ENCODE data around the gene CPA5.
"Not testable (repeated sequence)": the region's sequence is repeated elsewhere in the genome, so short reads cannot be mapped to it uniquely, and the experiment has no call there.

CPA5 gene, protein sequence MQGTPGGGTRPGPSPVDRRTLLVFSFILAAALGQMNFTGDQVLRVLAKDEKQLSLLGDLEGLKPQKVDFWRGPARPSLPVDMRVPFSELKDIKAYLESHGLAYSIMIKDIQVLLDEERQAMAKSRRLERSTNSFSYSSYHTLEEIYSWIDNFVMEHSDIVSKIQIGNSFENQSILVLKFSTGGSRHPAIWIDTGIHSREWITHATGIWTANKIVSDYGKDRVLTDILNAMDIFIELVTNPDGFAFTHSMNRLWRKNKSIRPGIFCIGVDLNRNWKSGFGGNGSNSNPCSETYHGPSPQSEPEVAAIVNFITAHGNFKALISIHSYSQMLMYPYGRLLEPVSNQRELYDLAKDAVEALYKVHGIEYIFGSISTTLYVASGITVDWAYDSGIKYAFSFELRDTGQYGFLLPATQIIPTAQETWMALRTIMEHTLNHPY

DNA sequence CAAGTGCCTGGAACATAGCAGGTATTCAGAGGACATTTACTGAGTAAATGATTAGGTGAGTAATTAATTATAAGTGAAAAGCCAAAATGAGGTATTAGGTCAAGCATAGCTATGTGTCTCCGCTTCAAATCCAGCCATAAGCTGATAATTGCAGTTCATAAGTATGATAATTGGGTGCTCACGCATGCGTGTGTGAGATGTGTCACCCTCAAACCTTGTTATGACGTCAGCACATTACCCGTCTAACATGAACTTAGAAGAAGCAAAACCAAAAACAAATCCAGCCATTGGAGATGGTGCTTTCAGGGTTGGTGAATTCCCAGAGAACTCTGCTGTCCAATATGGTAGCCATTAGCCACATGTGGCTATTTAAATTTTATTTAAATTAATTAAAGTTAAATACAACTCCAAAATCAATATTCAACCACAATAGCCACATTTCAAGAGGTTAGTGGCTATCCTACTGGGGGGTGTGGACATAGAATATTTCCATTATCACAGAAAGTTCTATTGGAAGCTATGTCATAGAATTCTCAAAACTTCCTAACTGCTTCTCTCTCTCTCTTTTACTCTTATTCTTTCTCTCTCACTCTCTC, at the start of gene CPA5:
TSS of gene CPA5 (plus strand) at position 546 of the 596 bp plus-strand sequence. CDS start 1,670 bp downstream, outside the sequence.
- no peak for DNase-seq (ENCODE audit: low read depth in 2 of 2)

DNA sequence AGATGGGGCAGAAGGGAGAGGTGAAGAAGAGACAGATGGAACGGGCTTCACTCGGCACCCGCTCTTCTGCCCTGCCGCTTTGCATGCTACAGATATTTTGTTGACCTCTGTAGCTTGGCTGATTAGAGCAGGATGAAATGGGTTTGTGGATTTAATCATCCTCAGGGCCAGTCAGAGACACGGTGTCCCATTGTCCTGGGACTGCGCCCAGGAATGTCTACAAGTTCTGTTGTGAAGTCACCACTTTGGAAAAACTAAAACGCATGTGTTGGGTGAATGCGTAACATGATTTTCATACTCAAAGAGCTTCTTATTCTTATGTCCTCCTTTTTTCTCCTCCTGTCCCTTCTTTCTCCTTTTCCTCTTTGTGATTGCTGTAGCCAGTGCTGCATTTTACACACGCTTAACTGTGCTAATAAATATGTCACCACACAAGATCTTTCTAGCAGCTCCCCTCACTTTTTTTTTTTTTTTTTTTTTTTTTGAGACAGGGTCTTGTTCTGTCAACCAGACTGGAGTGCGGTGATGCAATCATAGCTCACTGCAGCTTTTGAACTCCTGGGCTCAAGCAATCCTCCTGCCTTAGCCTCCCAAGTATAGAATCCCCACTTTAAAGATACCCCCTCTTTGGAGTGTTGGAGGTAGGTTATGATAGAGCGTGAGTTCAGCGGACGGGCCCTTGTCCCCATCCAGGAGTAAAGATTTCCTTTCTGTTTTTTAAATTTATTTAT, 48.2 kb upstream of the CPA5 start:
- no peak for DNase-seq (ENCODE audit: low read depth in 2 of 2)

DNA sequence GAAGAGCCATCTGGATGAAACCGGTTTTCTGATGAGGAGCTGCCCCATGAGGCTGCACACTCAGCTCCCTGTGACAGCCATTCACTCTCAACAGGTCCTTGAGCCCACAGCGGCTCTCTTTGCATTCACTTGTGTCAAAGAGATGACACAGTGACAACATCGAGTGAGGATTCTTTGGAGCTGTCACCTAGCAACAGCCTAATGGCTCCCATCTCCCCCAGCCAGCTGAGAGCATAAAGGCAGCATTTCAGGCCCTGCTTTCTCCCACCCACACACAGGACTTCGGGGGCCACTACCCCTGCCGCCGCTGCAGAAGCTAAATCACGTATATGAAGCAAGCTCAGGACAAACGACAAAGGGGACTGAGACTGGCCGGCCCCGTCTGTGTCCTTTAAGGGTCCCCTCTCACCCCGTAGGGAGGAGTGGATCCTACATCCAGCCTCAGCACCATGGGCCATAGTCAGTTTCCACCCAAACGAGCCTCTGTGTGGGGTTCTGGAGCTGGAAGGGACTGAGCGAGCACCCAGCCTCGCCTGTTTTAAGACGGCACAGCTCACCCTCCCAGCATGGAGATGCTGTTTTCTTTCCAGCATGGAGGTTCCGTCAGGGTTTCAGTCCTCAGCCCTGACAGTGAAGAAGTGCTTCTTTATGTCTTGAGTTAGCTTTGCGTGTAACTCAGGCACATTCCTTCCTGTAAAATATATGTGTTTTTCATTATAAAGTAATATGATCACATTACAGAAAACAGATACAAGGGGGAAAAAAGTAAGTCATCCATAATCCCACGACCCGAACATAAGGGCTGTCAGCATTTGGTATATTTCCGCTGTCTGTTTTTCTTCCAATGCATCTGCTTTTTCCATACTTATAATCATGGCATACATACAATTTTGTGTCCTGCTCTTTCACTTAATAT, 46.7 kb upstream of the CPA5 start:
- DNase-seq (ENCODE audit: low read depth in 2 of 2): no peak

DNA sequence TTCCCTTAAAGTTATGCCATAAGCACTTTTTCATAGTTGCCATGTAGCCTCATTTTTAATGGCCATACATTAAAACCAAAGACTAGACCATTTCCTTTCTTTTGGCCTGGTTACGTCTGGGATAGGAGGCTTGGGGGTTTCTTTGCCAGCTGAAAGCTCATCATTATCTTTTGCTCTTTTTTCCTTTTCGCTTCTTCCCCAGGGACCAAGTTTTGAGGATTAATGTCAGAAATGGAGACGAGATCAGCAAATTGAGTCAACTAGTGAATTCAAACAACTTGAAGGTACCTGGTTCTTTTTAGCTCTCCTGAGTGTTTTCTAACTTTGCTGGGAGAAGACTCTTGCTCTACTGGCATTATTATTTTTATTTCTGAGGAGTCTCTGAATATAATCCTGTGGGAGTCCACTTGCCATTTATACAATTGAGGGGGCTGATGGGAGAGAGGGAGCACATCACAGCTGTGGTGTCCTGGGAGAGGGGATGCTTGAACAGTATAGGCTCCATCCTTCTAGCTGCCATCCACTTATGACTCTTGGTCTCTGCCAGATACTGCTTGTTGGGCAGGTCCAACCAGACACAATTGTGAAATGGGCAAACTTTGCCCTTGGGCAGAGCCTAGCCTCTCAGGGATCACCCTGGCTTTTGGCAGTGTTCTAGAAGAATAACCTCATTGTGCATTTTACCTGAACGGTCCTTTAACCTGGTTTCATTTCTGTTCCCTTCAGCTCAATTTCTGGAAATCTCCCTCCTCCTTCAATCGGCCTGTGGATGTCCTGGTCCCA, 45.9 kb upstream of the CPA5 start:
- DNase-seq (ENCODE audit: low read depth in 2 of 2): no peak

DNA sequence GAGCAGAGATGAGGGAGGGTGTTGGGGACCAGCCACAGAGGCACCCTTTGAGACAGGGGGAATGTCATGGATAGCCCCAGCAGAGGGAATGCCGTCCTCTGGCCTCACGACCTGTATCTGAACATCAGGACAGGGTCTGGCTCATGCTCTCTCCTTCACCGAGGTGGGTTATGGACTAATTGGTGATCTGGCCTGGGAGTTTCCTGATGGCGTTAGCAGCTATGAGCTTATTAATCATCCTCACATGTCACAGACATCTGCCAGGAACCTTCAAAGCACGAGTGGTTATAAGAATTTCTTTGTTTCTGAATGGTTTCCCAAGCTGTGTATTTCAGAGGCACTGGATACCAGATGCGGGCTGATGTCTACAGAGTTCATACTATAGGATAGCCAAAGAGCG, 44.8 kb upstream of the CPA5 start:
- DNase-seq (ENCODE audit: low read depth in 2 of 2): no peak

DNA sequence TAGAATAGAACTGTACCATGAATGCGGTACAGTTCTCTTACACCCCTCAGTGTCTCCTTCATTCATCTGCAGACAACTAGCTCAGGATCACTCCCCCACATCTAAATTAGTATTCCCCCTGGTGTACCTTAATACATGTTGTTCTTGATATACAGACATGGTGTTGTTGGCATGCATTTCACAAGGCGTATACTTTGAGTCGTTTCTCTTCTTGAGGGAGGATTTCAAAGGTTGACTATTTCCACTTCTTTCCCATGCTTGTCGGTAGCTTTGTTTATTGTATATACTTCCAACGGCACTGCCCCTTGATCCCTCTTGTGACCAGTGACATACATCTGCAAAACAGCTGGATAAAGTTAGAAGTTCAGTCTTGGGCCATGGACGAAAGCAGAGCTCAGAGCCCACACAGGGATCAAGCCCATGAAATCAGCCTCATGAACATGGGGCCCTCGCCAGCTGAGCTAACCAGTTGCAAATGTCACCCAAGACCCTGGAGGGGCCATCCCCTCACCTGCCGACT, 43.1 kb upstream of the CPA5 start:
- no peak for DNase-seq (ENCODE audit: low read depth in 2 of 2)

DNA sequence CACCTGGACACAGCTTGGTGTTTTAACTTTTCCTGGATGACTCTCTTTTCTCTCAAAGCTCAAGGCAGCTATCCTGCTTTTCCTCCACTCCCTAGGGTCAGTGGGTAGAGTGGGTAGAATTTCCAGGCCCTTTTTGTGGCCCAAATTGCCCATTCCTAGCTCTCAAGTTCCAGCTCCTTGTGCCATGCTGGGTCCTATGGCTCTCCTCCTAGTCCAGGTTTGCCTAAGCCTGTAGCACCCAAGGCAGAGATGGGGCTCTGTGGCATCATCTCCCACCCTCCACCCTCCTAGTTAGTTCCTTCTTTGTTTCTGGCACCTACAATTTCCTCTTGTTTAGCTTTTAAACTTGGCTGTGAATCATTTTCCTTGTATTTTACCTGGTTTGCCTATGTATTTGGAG, 42.0 kb upstream of the CPA5 start:
- DNase-seq (ENCODE audit: low read depth in 2 of 2): no peak

DNA sequence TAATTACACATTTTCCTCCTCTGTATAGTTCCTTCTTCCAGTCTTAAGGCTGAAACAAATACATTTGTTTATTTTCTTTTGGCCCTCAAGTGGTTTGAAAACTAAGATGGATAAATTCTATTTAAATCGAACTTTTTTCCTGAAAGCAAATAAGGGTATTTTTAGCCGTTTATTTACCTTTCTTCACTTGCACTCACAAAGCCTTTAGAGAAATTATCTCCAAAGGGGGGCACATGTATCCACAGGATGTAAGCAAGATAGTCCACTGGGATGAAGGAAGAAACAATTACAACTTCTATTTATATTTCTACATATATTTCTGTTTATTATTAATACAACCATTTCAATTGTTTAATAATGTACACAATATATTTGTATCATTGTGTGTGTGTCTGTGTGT, 41.5 kb upstream of the CPA5 start:
- DNase-seq (ENCODE audit: low read depth in 2 of 2): no peak

DNA sequence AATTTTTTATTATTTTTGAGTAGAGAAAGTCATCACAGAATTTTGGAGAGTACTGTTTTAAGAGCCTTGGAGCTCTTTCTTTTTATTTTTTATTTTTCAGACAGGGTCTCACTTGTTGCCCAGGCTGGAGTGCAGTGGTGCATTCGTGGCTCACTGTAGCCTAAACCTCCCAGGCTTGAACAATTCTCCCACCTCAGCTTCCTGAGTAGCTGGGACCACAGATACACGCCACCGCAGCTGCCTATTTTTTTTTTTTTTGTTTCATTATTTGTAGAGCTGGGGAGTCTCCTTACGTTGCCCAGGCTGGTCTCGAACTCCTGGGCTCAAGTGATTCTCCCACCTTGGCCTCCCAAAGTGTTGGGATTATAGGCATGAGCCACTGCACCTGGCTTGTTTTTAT, 41.1 kb upstream of the CPA5 start:
- DNase-seq (ENCODE audit: low read depth in 2 of 2): no peak

DNA sequence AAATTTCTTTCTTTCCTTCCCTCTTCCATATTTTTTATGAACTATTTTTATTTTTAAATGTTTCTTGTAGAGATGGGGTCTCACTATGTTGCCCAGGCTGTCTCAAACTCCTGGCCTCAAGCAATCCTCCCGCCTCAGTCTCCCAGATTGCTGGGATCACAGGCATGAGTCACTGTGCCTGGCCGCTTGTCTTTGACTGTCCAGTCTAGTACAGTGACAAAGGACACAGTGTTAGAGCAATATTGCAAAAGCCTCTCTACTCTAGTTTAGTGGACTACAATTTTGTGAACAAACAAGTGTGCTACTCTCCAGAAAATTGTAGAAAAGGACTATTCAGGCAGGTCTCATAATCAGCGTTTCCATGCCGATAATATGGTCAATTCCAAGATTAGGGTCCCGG, 40.6 kb upstream of the CPA5 start:
- DNase-seq (ENCODE audit: low read depth in 2 of 2): no peak

DNA sequence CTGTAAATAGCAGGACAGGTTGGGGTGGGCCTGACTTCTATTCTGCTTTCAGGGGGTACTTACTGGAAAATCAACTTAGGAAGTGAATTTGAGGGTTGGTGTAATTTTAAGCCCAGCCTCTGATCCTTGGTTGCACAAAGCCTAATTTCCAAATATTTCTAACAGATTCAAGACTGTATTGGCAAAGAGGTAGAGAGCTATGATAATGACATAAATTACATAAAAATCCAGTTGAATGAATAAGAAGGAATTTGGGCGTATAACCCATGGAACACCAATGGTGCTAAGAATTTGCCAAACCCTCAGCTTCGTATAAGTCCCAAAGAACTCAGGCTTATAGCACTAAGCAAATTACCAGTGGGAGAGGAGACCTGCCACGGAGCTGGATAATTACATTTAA, 39.7 kb upstream of the CPA5 start:
- DNase-seq (ENCODE audit: low read depth in 2 of 2): no peak

DNA sequence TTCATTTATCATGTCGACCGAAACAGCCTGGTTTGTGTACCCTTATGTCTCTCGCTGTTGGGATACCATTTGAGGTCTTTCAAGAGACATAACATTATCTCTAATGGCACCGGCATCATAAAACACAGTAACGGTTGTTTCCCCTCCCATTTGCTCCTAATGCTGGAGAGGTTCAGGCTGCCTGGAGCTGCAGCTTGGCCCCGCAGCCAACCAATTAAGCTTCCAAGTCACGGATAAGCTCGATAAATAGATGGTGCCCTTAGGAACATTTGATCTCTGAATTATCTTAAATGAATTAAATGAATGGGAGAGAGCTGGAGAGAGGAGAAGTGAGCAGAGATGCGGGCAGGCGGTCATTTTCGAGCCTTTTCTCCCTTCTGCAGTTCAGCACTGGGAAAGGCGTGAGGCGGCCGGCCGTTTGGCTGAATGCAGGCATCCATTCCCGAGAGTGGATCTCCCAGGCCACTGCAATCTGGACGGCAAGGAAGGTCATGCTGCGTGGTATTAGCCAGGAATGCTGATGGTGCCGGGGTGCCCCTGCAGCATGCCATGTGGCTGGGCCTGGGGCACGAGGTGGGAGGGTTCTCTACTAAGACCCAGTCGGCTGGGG, 39.1 kb upstream of the CPA5 start:
- no peak for DNase-seq (ENCODE audit: low read depth in 2 of 2)

DNA sequence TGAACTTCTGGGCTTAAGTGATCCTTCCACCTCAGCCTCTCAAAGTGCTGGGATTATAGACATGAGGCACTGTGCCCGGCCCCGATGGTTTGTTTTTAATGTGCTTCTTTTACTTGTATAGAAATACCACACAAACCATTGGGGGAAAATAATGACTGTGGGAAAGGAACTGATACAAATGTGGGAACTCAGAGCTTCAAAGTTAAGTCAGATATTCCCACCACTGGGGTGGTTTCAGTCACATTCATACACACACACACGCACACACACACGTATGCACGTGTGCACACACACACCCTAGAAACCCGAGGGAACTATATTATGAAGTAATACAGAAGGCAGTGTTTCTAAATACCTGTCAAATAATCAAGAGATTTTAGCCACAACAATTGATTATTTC, 34.6 kb upstream of the CPA5 start:
- no peak for DNase-seq (ENCODE audit: low read depth in 2 of 2)

DNA sequence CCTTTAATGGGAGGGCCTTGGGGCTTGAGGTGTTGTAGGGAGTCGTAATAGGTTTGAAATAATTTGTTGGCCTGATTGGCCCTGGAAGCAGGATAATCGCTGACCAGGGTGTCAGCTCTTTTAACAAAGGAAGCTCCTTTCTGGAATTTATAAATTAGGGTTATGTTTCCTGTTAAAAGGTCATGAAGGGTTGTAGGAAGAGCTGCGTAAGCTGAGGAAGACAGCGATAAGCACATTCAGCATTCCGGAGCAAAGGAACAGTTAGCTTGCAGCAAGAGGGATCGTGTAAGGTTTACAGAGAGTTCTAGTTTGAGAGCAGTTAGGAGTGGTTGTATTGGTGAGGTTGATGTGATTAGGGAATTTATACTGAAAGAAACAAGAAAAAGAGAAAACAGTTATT, 30.3 kb upstream of the CPA5 start:
- no peak for DNase-seq (ENCODE audit: low read depth in 2 of 2)

DNA sequence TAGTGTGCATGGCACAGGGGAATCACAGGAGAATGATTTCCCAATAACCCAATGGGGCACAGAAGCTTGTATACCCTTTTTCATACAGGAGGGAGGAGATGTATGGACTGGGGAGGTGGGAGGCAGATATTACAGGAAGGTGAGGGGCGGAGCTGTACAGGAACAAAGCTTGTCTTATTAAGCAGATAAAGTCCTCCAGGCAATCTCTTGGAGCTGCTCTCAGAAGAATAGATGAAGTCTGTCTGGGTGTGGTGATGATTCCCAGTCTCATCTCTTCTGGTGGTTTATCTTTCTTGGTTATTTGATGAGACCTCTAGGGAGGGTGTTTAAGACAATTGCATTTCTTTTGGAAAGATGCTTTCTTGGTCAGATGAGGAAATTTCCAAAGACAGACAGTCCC, 25.1 kb upstream of the CPA5 start:
- DNase-seq (ENCODE audit: low read depth in 2 of 2): no peak

DNA sequence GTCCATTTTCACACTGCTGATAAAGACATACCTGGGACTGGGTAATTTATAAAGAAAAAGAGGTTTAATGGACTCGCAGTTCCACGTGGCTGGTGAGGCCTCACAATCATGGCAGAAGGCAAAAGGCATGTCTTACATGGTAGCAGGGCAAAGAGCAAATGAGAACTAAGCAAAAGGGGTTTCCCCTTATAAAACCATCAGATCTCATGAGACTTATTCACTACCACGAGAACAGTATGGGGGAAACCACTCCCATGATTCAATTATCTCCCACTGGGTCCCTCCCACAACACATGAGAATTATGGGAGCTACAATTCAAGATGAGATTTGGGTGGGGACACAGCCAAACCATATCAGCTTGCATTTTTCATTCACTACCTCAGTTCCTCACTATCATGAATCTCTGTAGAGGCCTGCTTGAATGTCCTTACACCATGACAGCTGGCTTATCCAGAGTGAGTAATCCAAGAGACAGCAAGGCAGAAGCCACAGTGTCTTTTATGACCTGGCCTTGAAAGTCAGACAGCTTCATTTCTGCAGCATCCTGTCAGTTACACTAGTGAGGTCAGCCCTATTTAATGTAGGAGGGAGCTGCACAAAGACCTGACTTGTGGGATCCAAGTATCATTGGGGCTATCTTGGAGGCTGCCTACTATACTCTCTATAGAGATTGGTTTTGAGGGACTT, 22.9 kb upstream of the CPA5 start:
- DNase-seq (ENCODE audit: low read depth in 2 of 2): not testable (repeated sequence)

DNA sequence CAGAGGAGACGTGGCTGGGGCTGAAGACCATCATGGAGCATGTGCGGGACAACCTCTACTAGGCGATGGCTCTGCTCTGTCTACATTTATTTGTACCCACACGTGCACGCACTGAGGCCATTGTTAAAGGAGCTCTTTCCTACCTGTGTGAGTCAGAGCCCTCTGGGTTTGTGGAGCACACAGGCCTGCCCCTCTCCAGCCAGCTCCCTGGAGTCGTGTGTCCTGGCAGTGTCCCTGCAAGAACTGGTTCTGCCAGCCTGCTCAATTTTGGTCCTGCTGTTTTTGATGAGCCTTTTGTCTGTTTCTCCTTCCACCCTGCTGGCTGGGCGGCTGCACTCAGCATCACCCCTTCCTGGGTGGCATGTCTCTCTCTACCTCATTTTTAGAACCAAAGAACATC, 22.0 kb upstream of the CPA5 start:
- DNase-seq (ENCODE audit: low read depth in 2 of 2): no peak

DNA sequence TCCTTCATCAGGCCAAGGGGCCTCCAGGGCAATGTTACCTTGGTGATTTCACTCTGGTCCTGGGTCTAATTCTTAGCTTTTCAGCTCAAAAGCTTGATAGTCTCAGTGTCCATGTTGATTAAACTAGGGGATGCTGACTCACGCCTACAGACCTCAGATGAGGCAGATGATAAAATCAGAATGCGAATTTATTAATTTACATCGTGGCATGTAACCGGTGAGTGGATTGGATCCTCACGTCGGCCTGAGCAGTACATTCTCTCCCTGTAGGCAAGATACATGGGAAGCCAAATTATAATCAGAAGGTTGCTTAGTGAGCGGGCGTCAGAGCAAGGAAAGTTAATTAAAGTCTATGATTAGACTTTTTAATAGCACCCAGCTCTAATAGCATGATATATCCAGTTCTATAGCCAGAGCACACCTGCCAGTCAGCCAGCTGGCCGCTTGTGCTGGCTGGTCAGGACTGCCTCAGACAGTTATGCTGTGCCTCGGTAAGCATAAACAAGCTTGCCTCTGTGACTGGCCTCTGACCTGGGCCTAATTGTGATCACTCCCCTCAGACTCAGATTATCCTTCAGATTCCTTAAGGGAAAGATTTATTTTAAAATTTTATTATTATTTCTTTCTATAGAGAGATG, 20.2 kb upstream of the CPA5 start:
- no peak for DNase-seq (ENCODE audit: low read depth in 2 of 2)

DNA sequence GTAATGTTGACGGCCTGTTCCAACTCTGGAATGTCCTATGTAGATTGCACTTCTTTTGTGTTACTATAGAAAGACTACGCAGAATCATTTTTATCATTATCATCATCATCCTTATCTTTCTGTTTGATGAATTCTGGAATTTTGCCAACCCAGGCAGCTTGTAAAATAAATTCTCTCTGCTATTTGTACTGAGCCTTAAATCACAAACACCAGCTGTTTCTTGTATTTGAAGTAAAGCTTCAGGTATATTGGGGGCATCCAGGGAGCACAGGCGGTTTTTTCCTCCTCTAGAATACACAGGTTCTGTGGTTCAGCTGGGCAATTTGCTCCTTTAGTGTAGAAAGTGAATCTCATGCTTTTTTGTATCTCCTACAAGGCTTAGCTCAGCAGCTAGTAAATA, 14.9 kb upstream of the CPA5 start:
- no peak for DNase-seq (ENCODE audit: low read depth in 2 of 2)

Data from activated CD8-positive, alpha-beta memory T cell treated with anti-CD3 and anti-CD28 coated beads for 4 hours (primary cell).